Hematopoietic multipotent progenitor cell treated with erythropoietin and hydrocortisone succinate and interleukin-3 and kit ligand, for 17 days (in vitro differentiated cells): Measurements from ENCODE around the gene ARHGDIA.

Experiments
- DNase-seq: peaks from one replicate; pipeline ENCODE4 v3.0.0-alpha.2; 2015; ENCODE audit warnings: low spot score

Gene ARHGDIA

GRCh38 chr17:81888988-81889595, 18.0 kb upstream of the ARHGDIA start:
- no peak for DNase-seq

- no peak for DNase-seq
These were observed 17.2 kb upstream of the ARHGDIA start for GRCh38 chr17:81888105-81888987.

- DNase-seq = peak; percentile 86
These were observed 14.9 kb upstream of the ARHGDIA start for GRCh38 chr17:81885869-81886548.

- DNase-seq = no peak
These were observed 14.3 kb upstream of the ARHGDIA start for GRCh38 chr17:81885454-81885853.

GRCh38 chr17:81884968-81885367, 13.8 kb upstream of the ARHGDIA start:
- DNase-seq = no peak

GRCh38 chr17:81884520-81884919, 13.4 kb upstream of the ARHGDIA start:
- DNase-seq = no peak

- no peak for DNase-seq
These were observed 8.0 kb upstream of the ARHGDIA start for GRCh38 chr17:81879121-81879520.

GRCh38 chr17:81878294-81878693, 7.2 kb upstream of the ARHGDIA start:
- DNase-seq = no peak

GRCh38 chr17:81877569-81877968, 6.4 kb upstream of the ARHGDIA start:
- no peak for DNase-seq

- peak; percentile 95 for DNase-seq
These were observed 472 bp upstream of the ARHGDIA start for GRCh38 chr17:81871387-81872230.

- peak; percentile 58 for DNase-seq
These were observed 781 bp downstream of the ARHGDIA start for GRCh38 chr17:81870131-81870980.

- peak; percentile 52 for DNase-seq
These were observed 1.7 kb downstream of the ARHGDIA start for GRCh38 chr17:81869221-81870130.

- no peak for DNase-seq
These were observed 2.4 kb downstream of the ARHGDIA start for GRCh38 chr17:81868674-81869220.

GRCh38 chr17:81867991-81868673, 3.0 kb downstream of the ARHGDIA start:
- DNase-seq = no peak

GRCh38 chr17:81867170-81867990, 3.8 kb downstream of the ARHGDIA start:
- DNase-seq = no peak

- DNase-seq = no peak
These were observed 4.5 kb downstream of the ARHGDIA start for GRCh38 chr17:81866440-81867169.

GRCh38 chr17:81865733-81866439, 5.3 kb downstream of the ARHGDIA start:
- no peak for DNase-seq
